NK-92 (cell line): ENCODE measurements around the gene ZCCHC8.

Experiments used
- DNase-seq: peaks from one replicate; lab custom pipeline; 2025; ENCODE audit not compliant: unreplicated experiment; lab: John Stamatoyannopoulos, UW

The ZCCHC8 gene

DNA sequence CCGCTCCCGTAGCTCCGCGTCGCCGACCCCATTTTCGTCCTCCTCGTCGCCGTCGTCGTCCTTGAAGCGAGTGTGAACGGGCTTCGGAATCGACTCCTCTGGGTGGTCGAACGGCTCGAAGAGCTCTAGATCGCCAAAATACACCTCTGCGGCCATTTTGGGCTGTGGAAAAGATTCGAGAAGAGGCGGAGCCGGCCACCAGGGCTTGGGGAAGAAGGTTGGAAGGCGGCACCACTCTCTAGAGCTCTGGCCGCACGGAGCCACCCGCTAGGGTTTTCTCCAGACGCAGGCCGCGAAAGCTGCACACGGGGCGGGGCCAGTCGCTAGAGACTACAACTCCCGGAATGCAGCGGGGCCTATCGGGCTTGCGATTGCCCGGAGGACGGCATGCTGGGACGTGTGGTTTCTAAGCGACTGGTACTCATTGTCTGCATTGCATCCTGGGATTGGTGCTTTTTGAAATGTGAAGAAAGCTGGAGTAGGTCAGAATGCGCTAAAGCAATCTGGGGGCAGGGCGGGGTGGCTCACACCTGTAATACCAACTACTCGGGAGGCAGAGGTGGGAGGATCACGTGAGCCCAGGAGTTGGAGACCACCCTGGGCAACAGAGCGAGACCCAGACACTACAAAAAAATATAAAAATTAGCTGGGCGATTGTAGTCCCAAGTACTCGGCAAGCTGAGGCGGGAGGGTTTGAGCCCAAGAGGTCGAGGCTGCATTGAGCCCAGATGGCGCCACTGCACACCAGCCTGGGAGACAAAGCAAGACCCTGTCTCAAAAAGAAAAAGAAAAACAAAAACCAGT, at the start of gene ZCCHC8:
TSS of gene ZCCHC8 (minus strand) at position 248 of the 804 bp plus-strand sequence. CDS start at position 156, 92 bp downstream.
- DNase-seq, result peak; percentile 42

GRCh38 chr12:122547330-122547729, 46.6 kb upstream of the ZCCHC8 start:
- no peak for DNase-seq

GRCh38 chr12:122545855-122546254, 45.1 kb upstream of the ZCCHC8 start:
- no peak for DNase-seq

- no peak for DNase-seq
These were observed 43.8 kb upstream of the ZCCHC8 start for GRCh38 chr12:122544537-122544936.

DNA sequence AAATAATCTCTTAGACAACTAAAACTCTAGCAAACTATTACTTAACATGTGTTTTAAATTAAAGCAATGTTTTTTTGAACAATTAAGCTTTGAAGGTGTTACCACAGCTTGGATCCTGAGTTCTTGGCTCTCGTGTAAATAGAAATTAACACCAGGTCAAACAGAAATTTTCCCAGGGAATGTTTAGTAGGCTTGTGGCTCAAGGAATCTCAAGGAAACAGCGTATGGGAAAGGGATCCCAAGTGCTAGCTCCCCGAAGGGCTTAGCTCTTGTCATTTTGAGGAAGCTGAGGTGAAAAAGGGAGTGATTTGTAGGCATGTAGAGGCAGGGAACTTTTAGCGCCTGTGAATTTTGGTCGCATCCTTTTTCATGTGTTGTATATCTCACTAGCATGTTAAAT, 37.8 kb upstream of the ZCCHC8 start:
- DNase-seq, result no peak

GRCh38 chr12:122537021-122537420, 36.3 kb upstream of the ZCCHC8 start:
- no peak for DNase-seq

GRCh38 chr12:122533856-122534255, 33.1 kb upstream of the ZCCHC8 start:
- DNase-seq, result no peak

DNA sequence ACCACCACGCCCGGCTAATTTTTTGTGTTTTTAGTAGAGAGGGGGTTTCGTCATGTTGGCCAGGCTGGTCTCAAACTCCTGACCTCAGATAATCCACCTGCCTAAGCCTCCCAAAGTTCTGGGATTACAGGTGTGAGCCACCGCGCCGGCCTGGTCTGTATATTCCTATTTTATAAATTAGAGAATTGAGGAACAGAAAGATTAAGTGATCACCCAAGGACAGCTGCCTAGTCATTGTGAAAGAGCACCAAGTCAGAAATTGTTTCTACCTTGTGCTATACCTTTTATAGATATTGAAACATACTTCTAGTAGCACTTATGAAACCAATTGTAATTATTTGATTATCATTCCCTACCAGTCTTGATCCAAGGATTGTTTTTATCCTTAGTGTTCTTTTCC, 28.3 kb upstream of the ZCCHC8 start:
- DNase-seq, result no peak

DNA sequence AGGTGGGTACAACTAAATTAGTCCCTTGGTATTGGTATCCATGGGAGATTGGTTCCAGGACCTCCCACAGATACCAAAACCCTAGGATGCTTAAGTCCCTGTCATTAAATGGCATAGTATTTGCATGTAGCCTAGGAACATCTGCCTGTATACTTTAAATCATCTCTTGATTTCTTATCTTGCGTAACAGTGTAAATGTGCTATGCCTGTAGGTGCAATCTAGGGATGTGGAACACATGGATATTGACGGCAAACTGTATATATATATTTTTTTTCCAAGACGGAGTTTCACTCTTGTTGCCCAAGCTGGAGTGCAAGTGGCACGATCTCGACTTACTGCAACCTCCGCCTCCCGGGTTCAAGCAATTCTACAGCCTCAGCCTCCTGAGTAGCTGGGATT, 27.9 kb upstream of the ZCCHC8 start:
- no peak for DNase-seq

DNA sequence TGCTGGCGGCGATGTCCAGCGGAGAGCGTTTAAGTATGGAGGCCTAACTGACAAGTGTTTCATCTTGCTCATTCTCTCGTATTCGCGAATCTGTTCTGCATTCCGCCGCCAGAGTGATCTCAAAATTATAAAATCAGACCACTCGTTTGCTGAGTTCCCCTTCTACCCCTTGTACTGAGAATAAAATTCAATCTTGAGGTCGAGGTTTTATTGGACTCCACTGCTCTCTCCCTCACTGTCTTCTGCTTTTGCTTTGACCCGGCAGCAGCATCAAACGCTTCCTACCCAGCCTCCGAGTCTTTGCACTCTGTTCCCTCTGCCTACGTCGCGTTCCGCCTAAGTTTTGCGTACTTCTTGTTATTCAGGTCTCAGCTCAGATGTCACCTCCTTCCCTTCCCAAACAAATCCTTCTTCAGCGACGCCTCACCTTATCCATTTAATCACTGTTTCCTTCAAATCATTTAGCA, 26.8 kb upstream of the ZCCHC8 start:
- no peak for DNase-seq

GRCh38 chr12:122526683-122527477, 26.1 kb upstream of the ZCCHC8 start, which contains the start of the genes KNTC1 and RSRC2:
TSS of gene KNTC1 (plus strand) at chr12:122527249. CDS start at chr12:122530064, 2,815 bp downstream.
TSS of gene RSRC2 (minus strand) at chr12:122526936. CDS start at chr12:122526853, 83 bp downstream.
- peak; percentile 87 for DNase-seq

DNA sequence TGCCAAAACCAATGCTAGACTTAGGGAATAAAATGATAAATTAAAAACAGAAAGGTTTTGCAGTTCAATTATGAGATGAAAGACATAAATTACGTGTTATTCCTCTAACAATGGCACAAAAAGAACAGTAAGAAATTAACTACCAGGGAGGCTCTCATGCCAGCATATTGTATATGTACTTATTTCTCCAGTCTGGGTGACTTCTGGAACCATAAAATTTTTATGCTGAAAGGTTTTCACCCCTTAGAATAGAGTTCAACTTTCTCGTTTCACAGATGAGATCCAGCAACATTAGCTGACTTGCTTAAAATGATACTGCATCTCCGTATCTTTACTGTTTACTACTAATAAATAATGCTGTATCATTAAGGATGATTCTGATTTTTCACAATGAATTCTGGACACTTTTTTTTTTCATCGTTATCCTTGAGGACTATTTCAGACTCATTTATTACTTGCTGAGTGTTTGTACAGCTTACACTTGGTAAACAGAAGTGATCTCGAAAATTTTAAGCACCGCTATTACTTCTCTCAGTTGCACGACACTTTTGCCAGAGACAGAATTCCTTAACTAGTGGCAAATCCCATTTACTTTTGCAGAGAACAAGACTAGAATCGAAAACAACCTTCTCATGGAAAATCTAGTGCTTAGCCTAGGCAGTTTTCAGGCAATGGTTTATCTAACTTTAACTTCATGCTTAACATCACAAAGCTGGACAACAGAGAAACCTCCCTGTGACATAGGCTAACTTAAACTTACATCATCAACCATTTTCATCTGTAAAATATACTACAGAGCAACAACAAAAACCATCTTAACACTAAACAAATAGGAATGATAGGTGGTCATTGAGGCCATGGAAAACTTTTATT, 23.4 kb upstream of the ZCCHC8 start:
- no peak for DNase-seq

- DNase-seq, result no peak
These were observed 22.5 kb upstream of the ZCCHC8 start for GRCh38 chr12:122523280-122523679.

DNA sequence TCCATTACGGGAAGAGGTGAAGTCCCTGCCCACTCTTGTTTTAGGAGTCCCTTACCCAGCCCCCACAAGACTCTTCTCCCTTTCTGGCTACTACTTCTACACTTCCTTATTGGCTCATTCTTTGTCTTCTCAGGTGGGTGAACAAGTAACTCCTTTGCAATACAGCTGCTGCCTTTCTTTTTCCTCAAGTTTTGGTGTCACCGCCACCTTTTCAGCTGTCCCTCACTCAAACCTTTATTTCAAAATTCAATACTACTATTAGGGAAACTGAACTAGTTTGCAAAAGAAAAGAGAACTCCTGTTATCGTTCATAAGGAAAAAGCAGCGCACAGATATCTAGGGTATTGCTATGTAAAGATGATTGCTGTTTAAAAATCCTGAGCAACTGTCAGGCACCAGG, 19.9 kb upstream of the ZCCHC8 start:
- DNase-seq, result no peak

GRCh38 chr12:122519418-122519817, 18.7 kb upstream of the ZCCHC8 start:
- DNase-seq, result no peak

GRCh38 chr12:122518908-122519307, 18.2 kb upstream of the ZCCHC8 start:
- no peak for DNase-seq

DNA sequence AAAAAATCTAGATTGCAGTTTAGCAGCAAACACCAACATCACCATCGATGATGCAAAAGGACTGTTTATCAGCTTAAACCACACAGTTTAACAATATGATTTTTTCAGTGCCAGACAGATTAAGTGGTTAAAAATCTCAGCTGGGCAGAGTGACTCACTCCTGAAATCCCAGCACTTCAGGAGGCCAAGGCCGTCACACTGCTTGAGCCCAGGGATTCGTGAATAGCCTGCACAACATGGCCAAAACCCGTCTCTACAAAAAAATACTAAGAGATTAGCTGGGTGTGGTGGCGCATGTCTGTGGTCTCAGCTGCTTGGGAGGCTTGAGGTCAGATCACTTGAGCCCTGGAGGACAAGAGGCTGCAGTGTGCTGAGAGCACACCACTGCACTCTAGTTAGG, 17.1 kb upstream of the ZCCHC8 start:
- DNase-seq, result no peak

- DNase-seq, result no peak
These were observed 16.0 kb upstream of the ZCCHC8 start for GRCh38 chr12:122516544-122517361.

DNA sequence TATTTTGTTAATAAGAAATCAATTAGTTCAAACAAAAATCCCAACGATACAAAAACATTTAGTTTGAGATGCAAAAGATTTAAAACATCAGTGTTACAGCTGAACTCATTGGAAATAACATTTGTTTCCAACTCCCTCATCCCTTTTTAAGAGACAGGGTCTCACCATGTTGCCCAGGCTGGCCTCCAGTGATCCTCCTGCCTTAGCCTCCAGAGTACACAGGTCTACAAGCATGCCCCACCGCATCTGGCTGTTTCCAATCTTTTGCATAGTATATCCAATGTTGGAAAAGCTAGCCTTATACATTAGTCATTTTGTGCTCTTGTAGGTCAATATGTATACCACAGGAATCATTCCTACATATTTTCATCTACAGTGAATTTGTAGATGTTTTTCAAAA, 14.5 kb upstream of the ZCCHC8 start:
- DNase-seq, result no peak

GRCh38 chr12:122513660-122514059, 12.9 kb upstream of the ZCCHC8 start:
- no peak for DNase-seq
